OCI-LY1 (cell line): ENCODE results near the gene FAM114A1.

Experiments
- H2AFZ ChIP-seq: fragments of 200-600 bp; sonication (generic), shearing (Covaris generic); 2 replicates; pipeline ENCODE4 v1.6.0; 2014; ENCODE audit warnings: antibody characterized with exemption, mild to moderate bottlenecking, low read length
- H3F3A ChIP-seq: fragments of 200-600 bp; sonication (generic), shearing (Covaris generic); 2 replicates; pipeline ENCODE4 v1.6.0; 2014; ENCODE audit warnings: mild to moderate bottlenecking, antibody characterized with exemption, low read length, moderate library complexity; ENCODE audit not compliant: insufficient read depth
- H3K27ac ChIP-seq: fragments of 200-600 bp; sonication (generic); 2 replicates; pipeline ENCODE4 v1.5.1; 2014; ENCODE audit warnings: low read length, mixed run types, mild to moderate bottlenecking, low read depth; ENCODE audit not compliant: poor library complexity, severe bottlenecking
- H3K27me3 ChIP-seq: fragments of 200-600 bp; sonication (generic); 2 replicates; pipeline ENCODE4 v1.6.0; 2014; ENCODE audit warnings: antibody characterized with exemption, mild to moderate bottlenecking, low read length, moderate library complexity; ENCODE audit not compliant: insufficient read depth
- H3K36me3 ChIP-seq: fragments of 200-600 bp; sonication (generic); 2 replicates; pipeline ENCODE4 v1.6.1; 2014; ENCODE audit warnings: mild to moderate bottlenecking, antibody characterized with exemption, low read length, moderate library complexity, mixed read lengths; ENCODE audit not compliant: insufficient read depth
- H3K4me1 ChIP-seq: fragments of 200-600 bp; sonication (generic); 2 replicates; pipeline ENCODE4 v1.5.1; 2014; ENCODE audit warnings: mild to moderate bottlenecking, low read length, moderate library complexity; ENCODE audit not compliant: insufficient read depth, severe bottlenecking
- H3K4me2 ChIP-seq: fragments of 200-600 bp; sonication (generic), shearing (Covaris generic); 2 replicates; pipeline ENCODE4 v1.6.1; 2014; ENCODE audit warnings: low read length
- H3K4me3 ChIP-seq: fragments of 200-600 bp; sonication (generic); 2 replicates; pipeline ENCODE4 v1.5.1; 2014; ENCODE audit warnings: low read length, low read depth, mild to moderate bottlenecking, mixed read lengths; ENCODE audit not compliant: poor library complexity, severe bottlenecking
- H3K79me2 ChIP-seq: fragments of 200-600 bp; shearing (Covaris generic); 2 replicates; pipeline ENCODE4 v1.6.1; 2016; ENCODE audit warnings: mixed run types, low read length, mixed read lengths; ENCODE audit not compliant: insufficient read depth
- H3K9ac ChIP-seq: fragments of 200-600 bp; sonication (generic), shearing (Covaris generic); 2 replicates; pipeline ENCODE4 v1.6.1; 2014; ENCODE audit warnings: mild to moderate bottlenecking, low read length, mixed read lengths
- H3K9me2 ChIP-seq: fragments of 200-600 bp; sonication (generic), shearing (Covaris generic); 2 replicates; pipeline ENCODE4 v1.6.1; 2014; ENCODE audit warnings: low read depth, mild to moderate bottlenecking, low read length, mixed read lengths
- H3K9me3 ChIP-seq: fragments of 200-600 bp; shearing (Covaris generic); 2 replicates; pipeline ENCODE4 v1.6.1; 2014; ENCODE audit warnings: low read length, mixed read lengths
- H4K20me1 ChIP-seq: fragments of 200-600 bp; sonication (generic), shearing (Covaris generic); 2 replicates; pipeline ENCODE4 v1.6.0; 2016; ENCODE audit warnings: mild to moderate bottlenecking, low read length; ENCODE audit not compliant: insufficient read depth
- EZH2 ChIP-seq: fragments of 200-600 bp; sonication (generic), shearing (Covaris generic); IDR thresholded peaks from 2 replicates; pipeline ENCODE4 v1.8.0; 2017; ENCODE audit warnings: borderline replicate concordance, mixed run types, mild to moderate bottlenecking, antibody characterized with exemption, low read length, moderate library complexity, mixed read lengths
- TF ChIP-seq, protein P1 (sequence below): fragments of 200-600 bp; sonication (generic), shearing (Covaris generic); IDR thresholded peaks from 2 replicates; pipeline ENCODE4 v1.5.1; 2017; ENCODE audit warnings: mild to moderate bottlenecking, antibody characterized with exemption, low read length, moderate library complexity, mixed read lengths

FAM114A1 gene

GRCh38 chr4:38931125-38931524, 63.5 kb downstream of the FAM114A1 start:
- no peak overlapping the region for H3K9ac ChIP-seq
- H3K27me3 ChIP-seq: no peaks in the 10 kb centered on the region
- H4K20me1 ChIP-seq: no peaks in the 10 kb centered on the region
- no peak overlapping the region for H2AFZ ChIP-seq
- H3K4me2 ChIP-seq: no peak overlapping the region
- no peak overlapping the region for H3K27ac ChIP-seq
- no peaks in the 10 kb centered on the region for H3K79me2 ChIP-seq
- H3K4me1 ChIP-seq: peaks cover 6% of the 10 kb centered on the region
- no peak overlapping the region for H3K4me3 ChIP-seq
- H3F3A ChIP-seq: no peaks in the 10 kb centered on the region
- H3K9me2 ChIP-seq: no peaks in the 10 kb centered on the region
- H3K36me3 ChIP-seq: no peaks in the 10 kb centered on the region
- no peaks in the 10 kb centered on the region for H3K9me3 ChIP-seq
- TF ChIP-seq, protein P1, sequence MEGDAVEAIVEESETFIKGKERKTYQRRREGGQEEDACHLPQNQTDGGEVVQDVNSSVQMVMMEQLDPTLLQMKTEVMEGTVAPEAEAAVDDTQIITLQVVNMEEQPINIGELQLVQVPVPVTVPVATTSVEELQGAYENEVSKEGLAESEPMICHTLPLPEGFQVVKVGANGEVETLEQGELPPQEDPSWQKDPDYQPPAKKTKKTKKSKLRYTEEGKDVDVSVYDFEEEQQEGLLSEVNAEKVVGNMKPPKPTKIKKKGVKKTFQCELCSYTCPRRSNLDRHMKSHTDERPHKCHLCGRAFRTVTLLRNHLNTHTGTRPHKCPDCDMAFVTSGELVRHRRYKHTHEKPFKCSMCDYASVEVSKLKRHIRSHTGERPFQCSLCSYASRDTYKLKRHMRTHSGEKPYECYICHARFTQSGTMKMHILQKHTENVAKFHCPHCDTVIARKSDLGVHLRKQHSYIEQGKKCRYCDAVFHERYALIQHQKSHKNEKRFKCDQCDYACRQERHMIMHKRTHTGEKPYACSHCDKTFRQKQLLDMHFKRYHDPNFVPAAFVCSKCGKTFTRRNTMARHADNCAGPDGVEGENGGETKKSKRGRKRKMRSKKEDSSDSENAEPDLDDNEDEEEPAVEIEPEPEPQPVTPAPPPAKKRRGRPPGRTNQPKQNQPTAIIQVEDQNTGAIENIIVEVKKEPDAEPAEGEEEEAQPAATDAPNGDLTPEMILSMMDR: no peak
- no peak for TF ChIP-seq EZH2

GRCh38 chr4:38935391-38936073, 67.9 kb downstream of the FAM114A1 start:
- TF ChIP-seq EZH2: no peak
- TF ChIP-seq, protein P1: no peak
- peaks cover under 1% of the 10 kb centered on the region for H3K4me1 ChIP-seq
- H4K20me1 ChIP-seq: no peaks in the 10 kb centered on the region
- H3K4me3 ChIP-seq: no peak overlapping the region
- H3K27me3 ChIP-seq: no peaks in the 10 kb centered on the region
- H3K9me2 ChIP-seq: no peaks in the 10 kb centered on the region
- H3K9ac ChIP-seq: no peak overlapping the region
- H2AFZ ChIP-seq: no peak overlapping the region
- H3F3A ChIP-seq: no peaks in the 10 kb centered on the region
- no peak overlapping the region for H3K4me2 ChIP-seq
- H3K27ac ChIP-seq: no peak overlapping the region
- no peaks in the 10 kb centered on the region for H3K9me3 ChIP-seq
- no peaks in the 10 kb centered on the region for H3K36me3 ChIP-seq
- no peaks in the 10 kb centered on the region for H3K79me2 ChIP-seq

DNA sequence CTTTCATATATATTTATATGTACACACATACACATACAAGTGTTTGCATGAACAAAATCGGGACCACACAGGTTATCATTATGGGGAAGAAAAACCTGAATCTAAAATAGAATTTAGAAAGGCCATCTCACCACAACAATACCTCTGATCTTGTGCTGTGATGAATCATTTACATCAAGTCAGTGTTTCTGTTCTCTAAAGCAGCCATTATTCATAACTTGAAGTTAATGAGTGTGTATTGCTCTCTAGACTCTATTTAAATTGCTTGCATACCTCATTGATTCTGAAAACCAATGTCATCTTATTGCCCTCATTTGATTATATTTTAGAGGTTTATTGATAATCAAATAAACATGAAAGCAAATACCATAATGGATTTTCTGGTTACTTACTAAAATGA, 71.6 kb downstream of the FAM114A1 start:
- no peak overlapping the region for H3K4me2 ChIP-seq

More for the DNA sequence above, 71.6 kb downstream of the FAM114A1 start:
- H3K27me3 ChIP-seq: no peaks in the 10 kb centered on the region
- H3F3A ChIP-seq: no peaks in the 10 kb centered on the region
- H3K9ac ChIP-seq: no peak overlapping the region
- no peaks in the 10 kb centered on the region for H4K20me1 ChIP-seq
- H3K4me3 ChIP-seq: no peak overlapping the region
- no peaks in the 10 kb centered on the region for H3K9me3 ChIP-seq
- TF ChIP-seq, protein P1: no peak
- no peak for TF ChIP-seq EZH2
- peaks cover 3% of the 10 kb centered on the region for H3K4me1 ChIP-seq
- H3K27ac ChIP-seq: no peak overlapping the region
- H3K36me3 ChIP-seq: no peaks in the 10 kb centered on the region; the same call in 1 of the 2 replicates
- no peaks in the 10 kb centered on the region for H3K79me2 ChIP-seq
- no peaks in the 10 kb centered on the region for H3K9me2 ChIP-seq
- H2AFZ ChIP-seq: no peak overlapping the region
